ENCODE data around the gene DENND2A.
"Not testable (repeated sequence)": the region's sequence is repeated elsewhere in the genome, so short reads cannot be mapped to it uniquely, and the experiment has no call there.

DENND2A gene

GRCh38 chr7:140506788-140507464, 133.7 kb downstream of the DENND2A start:
- peak; percentile 80 for DNase-seq (ENCODE audit: low spot score)

GRCh38 chr7:140501966-140502365, 138.6 kb downstream of the DENND2A start:
- DNase-seq (ENCODE audit: low spot score), result no peak

- DNase-seq (ENCODE audit: low spot score), result not testable (repeated sequence)
These were observed 142.8 kb downstream of the DENND2A start for GRCh38 chr7:140497807-140498206.

- no peak for DNase-seq (ENCODE audit: low spot score)
These were observed 143.3 kb downstream of the DENND2A start for GRCh38 chr7:140497241-140497769.

GRCh38 chr7:140495514-140496097, 145.0 kb downstream of the DENND2A start:
- no peak for DNase-seq (ENCODE audit: low spot score)

GRCh38 chr7:140494867-140495266, 145.7 kb downstream of the DENND2A start:
- no peak for DNase-seq (ENCODE audit: low spot score)

GRCh38 chr7:140489026-140489359, 151.6 kb downstream of the DENND2A start:
- DNase-seq (ENCODE audit: low spot score), result no peak

GRCh38 chr7:140485500-140486265, 154.9 kb downstream of the DENND2A start:
- DNase-seq (ENCODE audit: low spot score), result no peak

- DNase-seq (ENCODE audit: low spot score), result no peak
These were observed 155.6 kb downstream of the DENND2A start for GRCh38 chr7:140484951-140485499.

GRCh38 chr7:140484479-140484878, 156.1 kb downstream of the DENND2A start:
- DNase-seq (ENCODE audit: low spot score), result no peak

GRCh38 chr7:140479739-140480084, 160.9 kb downstream of the DENND2A start:
- no peak for DNase-seq (ENCODE audit: low spot score)

GRCh38 chr7:140479062-140479738, 161.4 kb downstream of the DENND2A start, which contains the start of gene MKRN1:
Gene MKRN1 (minus strand): TSS chr7:140479505. CDS start chr7:140479344, 161 bp downstream.
- peak; percentile 99 for DNase-seq (ENCODE audit: low spot score)

- peak; percentile 59 for DNase-seq (ENCODE audit: low spot score)
These were observed 162.2 kb downstream of the DENND2A start for GRCh38 chr7:140478246-140479061.

- no peak for DNase-seq (ENCODE audit: low spot score)
These were observed 163.8 kb downstream of the DENND2A start for GRCh38 chr7:140476698-140477261.

- DNase-seq (ENCODE audit: low spot score), result peak; percentile 39
These were observed 164.8 kb downstream of the DENND2A start for GRCh38 chr7:140475747-140476333.

All from AG20443 (cell line).